ENCODE results near the gene ZNF626. TPM values are rescaled to one million over a fixed set of nuclear protein-coding genes. Genes with fewer than 3 reads are reported as not detected.
"Not testable (repeated sequence)": the region's sequence is repeated elsewhere in the genome, so short reads cannot be mapped to it uniquely, and the experiment has no call there.

Gene ZNF626
- total RNA-seq, 1 experiment from 2014 or later, result 12.7 TPM

- in situ Hi-C loops (cut with HindIII; ENCODE audit: low pct_unique_long_range_greater_than_20kb, low sequenced_read_pairs), result no loop called here
- Histone ChIP-seq H3K4me3 (ENCODE audit: low read depth in 2 of 2, low read length in 2 of 2) (no peak overlapping the region), H3K9me3 (ENCODE audit: control insufficient read depth, insufficient read depth, low read depth, low read length) (no peaks in the 10 kb centered on the region), H3K27ac (ENCODE audit: low read length) (no peak overlapping the region), H3K36me3 (ENCODE audit: control insufficient read depth, insufficient read depth, low read length) (no peaks in the 10 kb centered on the region), H3K27me3 (ENCODE audit: control insufficient read depth, insufficient read depth, low read length) (no peaks in the 10 kb centered on the region), H3K4me1 (ENCODE audit: control insufficient read depth, insufficient read depth, low read length) (no peaks in the 10 kb centered on the region)
- TF ChIP-seq REST (IDR thresholded peaks at IDR 0.05; ENCODE audit: insufficient read depth in 1 of 2, low read depth in 2 of 2, low read length in 1 of 2) (no peak), POLR2AphosphoS5 (IDR thresholded peaks at IDR 0.05; ENCODE audit: low read depth, low read length) (no peak), TCF7L2 (IDR thresholded peaks at IDR 0.05; ENCODE audit: low read depth, low read length) (no peak), CTCF (IDR thresholded peaks at IDR 0.05) (no peak), SIN3A (IDR thresholded peaks at IDR 0.05; ENCODE audit: borderline replicate concordance, insufficient read depth, low read depth, low read length) (no peak)
- POLR2A ChIA-PET, result no interaction called here
- ATAC-seq (no peak), DNase-seq (ENCODE audit: low read depth, low spot score) (no peak)
- intact Hi-C loops (cut with micrococcal nuclease; ENCODE audit: unreplicated experiment), result no loop called here
- no TSS peak for BruUV-seq (replicated peaks)
- CTCF ChIA-PET, result interaction anchor here (0.6 kb wide), 1 partner anchor 804 kb away, joined by 5 read pairs; no protein-coding TSS in a partner anchor
These were observed 3.8 kb upstream of the ZNF626 start for GRCh38 chr19:20664901-20665781.

GRCh38 chr19:20664475-20664874 lies 3.1 kb upstream of the ZNF626 start:
- CTCF ChIA-PET; H3K36me3 ChIP-seq (ENCODE audit: control insufficient read depth, insufficient read depth, low read length); H3K27me3 ChIP-seq (ENCODE audit: control insufficient read depth, insufficient read depth, low read length); H3K4me3 ChIP-seq (ENCODE audit: low read depth in 2 of 2, low read length in 2 of 2); intact Hi-C loops (cut with micrococcal nuclease; ENCODE audit: unreplicated experiment); ATAC-seq; POLR2A ChIA-PET; H3K27ac ChIP-seq (ENCODE audit: low read length); BruUV-seq (replicated peaks); H3K9me3 ChIP-seq (ENCODE audit: control insufficient read depth, insufficient read depth, low read depth, low read length); in situ Hi-C loops (cut with HindIII; ENCODE audit: low pct_unique_long_range_greater_than_20kb, low sequenced_read_pairs); H3K4me1 ChIP-seq (ENCODE audit: control insufficient read depth, insufficient read depth, low read length); DNase-seq (ENCODE audit: low read depth, low spot score): not testable (repeated sequence)

- CTCF ChIA-PET, result no interaction called here
- intact Hi-C loops (cut with micrococcal nuclease; ENCODE audit: unreplicated experiment) (no loop called here), in situ Hi-C loops (cut with HindIII; ENCODE audit: low pct_unique_long_range_greater_than_20kb, low sequenced_read_pairs) (no loop called here)
- no peak for DNase-seq (ENCODE audit: low read depth, low spot score)
- TF ChIP-seq TCF7L2 (IDR thresholded peaks at IDR 0.05; ENCODE audit: low read depth, low read length), result no peak
- TF ChIP-seq POLR2AphosphoS5 (IDR thresholded peaks at IDR 0.05; ENCODE audit: low read depth, low read length), result no peak
- no peak for TF ChIP-seq SIN3A (IDR thresholded peaks at IDR 0.05; ENCODE audit: borderline replicate concordance, insufficient read depth, low read depth, low read length)
- TF ChIP-seq REST (IDR thresholded peaks at IDR 0.05; ENCODE audit: insufficient read depth in 1 of 2, low read depth in 2 of 2, low read length in 1 of 2), result no peak
- TF ChIP-seq CTCF (IDR thresholded peaks at IDR 0.05), result no peak
- Histone ChIP-seq H3K9me3 (ENCODE audit: control insufficient read depth, insufficient read depth, low read depth, low read length) (peaks cover 4% of the 10 kb centered on the region; the same call in 1 of the 2 replicates), H3K27ac (ENCODE audit: low read length) (no peak overlapping the region), H3K36me3 (ENCODE audit: control insufficient read depth, insufficient read depth, low read length) (no peaks in the 10 kb centered on the region), H3K27me3 (ENCODE audit: control insufficient read depth, insufficient read depth, low read length) (no peaks in the 10 kb centered on the region), H3K4me3 (ENCODE audit: low read depth in 2 of 2, low read length in 2 of 2) (no peak overlapping the region), H3K4me1 (ENCODE audit: control insufficient read depth, insufficient read depth, low read length) (no peaks in the 10 kb centered on the region)
- no peak for ATAC-seq
- BruUV-seq (replicated peaks), result no TSS peak
- POLR2A ChIA-PET, result no interaction called here
These were observed 1.2 kb upstream of the ZNF626 start for GRCh38 chr19:20662421-20663105.

Data from Panc1 (cell line).